ENCODE results near the gene TXNRD2.

TXNRD2 gene

GRCh38 chr22:19965771-19966709 lies 24.4 kb upstream of the TXNRD2 start:
- DNase-seq, result no peak

DNA sequence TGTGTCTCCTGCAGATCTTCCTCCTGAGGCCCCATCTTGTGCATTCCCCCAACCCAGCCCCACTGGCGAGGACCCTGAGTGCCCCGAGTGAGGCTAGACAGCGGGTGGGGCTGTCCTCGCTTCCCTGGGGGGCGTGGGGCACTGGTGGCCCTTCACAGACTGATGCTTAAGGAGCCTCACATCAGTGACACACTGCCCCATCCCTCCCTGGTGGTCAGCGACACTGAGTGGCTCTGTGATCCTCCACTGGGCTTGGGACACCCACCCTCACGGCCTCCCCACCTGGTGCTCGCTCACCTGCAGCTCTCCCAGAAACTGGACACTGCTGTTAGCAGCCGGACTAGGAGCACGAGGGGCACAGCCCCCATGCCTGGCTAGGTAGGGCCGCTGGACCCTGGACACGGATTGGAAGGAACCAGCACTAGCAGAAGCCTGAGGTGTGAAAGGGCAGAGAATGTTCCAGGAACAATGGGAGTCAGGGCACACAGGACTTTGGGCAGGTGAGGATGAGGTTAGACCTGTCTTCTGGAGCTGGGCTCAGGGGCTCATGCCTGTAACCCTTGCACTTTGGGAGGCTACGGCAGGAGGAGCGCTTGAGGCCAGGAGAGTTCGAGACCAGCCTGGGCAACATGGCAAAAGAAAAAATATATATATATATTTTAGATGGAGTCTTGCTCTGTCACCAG lies 23.2 kb upstream of the TXNRD2 start:
- DNase-seq, result no peak

- no peak for DNase-seq
These were observed 22.4 kb upstream of the TXNRD2 start for GRCh38 chr22:19963863-19964642.

- DNase-seq, result no peak
These were observed 21.5 kb upstream of the TXNRD2 start for GRCh38 chr22:19962909-19963806.

- DNase-seq, result peak; percentile 45
These were observed 20.8 kb upstream of the TXNRD2 start for GRCh38 chr22:19962246-19962908.

- no peak for DNase-seq
These were observed 20.2 kb upstream of the TXNRD2 start for GRCh38 chr22:19961868-19962245.

DNA sequence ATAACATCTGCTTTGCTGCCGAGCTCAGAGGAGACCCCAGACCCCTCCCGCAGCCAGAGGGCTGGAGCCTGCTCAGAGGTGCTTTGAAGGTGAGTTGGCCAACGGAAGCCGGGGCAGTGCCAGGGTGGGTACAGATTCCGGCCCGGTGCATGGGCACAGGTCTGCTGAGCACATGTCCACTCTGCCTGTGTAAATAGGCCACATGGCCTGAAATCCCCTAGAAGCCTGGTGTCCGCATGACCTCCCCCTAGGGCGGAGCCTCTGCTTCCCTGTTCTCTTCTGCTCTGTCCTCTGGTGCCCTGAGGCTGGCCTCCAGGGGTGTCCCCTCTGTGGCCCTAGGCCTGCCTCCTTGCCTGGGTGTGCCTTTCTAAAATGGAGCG lies 19.6 kb upstream of the TXNRD2 start:
- DNase-seq, result no peak

DNA sequence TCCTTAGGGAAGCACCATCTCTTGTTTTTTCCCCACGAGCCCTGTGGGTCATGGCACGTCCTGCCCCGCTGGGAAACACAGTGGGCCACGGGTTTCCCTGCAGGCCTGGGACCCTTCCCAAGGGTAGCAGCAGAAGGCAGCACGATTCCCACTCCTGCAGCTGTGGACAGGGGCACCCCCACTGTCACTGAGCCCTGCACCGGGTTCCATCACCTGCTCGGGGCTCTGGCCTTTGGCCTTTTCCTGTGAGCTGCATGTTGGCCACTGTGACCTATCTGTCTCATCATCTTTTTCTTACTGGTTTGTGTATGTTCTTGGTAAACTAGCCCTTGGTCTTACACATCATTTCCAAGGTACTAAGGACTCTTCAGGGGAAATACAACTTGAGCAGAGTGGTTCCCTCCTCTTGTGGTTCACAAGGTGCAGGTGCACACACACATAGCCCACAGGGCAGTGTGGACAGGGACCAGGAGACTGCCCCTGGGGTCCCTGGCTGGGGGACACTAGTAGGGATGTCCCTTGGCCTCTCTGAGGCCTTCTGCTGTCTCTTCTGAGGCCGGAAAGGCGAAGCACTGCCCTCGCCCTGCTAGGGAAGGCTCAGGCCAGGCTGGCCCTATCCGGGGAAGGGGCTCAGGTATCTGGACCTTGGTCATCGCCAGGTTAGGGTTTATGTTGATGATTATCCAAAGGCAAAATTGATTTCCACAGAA lies 19.0 kb upstream of the TXNRD2 start:
- DNase-seq, result no peak

- no peak for DNase-seq
These were observed 18.2 kb upstream of the TXNRD2 start for GRCh38 chr22:19959587-19960490.

DNA sequence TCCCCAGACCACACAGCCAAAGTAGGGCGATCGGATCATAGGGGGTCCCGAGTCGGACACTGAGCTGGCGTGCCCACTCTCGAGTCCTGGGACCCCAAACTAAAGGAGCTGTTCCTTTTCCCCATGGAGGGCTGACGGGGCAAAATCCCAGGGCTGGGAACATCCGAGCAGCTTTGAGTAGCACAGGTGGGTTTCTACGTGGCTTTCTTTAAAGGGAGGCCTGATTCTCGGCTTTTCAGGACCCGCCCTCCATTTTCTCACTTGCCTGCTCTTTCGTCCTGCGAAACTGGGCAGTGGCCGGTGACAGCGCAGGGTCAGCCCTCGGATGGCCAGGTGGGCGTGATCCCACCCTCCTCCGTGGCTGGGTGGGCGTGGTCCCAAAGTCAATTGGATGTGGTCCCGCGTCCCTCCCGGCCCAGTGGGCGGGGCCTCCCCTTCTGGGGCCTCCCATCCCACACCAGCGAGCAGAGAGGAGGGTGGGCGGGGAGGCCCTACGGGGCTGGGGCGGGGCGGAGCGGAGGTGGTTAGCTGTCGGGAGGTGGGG lies 17.5 kb upstream of the TXNRD2 start:
- no peak for DNase-seq

DNA sequence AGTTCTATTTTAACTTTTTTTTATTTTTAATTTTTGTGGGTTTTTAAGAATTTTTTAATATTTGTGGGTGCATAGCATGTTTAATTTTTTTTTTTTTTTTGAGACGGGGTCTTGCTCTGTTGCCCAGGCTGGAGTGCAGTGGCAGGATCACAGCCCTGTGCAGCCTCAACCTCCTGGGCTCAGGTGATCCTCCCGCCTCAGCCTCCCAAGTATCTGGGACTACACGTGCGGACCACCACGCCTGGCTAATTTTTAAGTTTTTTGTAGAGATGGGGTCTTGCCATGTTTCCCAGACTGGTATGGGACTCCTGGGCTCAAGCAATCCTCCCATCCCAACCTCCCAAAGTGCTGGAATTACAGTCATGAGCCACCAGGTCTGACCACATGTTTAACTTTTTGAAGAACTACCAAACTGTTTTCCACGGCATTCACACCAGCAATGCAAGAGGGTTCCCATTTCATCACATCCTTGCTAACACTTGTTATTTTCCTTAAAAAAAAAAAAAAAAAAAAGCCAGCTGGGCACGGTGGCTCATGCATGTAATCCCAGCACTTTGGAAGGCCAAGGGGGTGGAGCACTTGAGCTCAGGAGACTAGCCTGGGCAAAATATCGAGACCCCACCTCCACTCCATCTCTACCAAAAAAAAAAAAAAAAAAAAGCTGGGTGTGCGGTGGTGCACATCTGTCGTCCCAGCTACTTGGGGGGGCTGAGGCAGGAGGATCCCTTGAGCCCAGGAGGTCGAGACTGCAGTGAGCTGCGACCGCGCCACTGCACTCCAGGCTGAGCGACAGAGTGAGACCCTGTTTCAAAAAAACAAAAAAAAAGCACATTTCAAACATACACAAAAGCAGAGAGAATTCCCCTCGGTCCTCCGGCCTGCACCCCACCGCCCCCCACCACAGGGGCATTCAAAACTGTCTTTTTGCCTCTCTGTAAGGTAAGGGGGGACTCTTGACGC lies 16.7 kb upstream of the TXNRD2 start:
- no peak for DNase-seq

DNA sequence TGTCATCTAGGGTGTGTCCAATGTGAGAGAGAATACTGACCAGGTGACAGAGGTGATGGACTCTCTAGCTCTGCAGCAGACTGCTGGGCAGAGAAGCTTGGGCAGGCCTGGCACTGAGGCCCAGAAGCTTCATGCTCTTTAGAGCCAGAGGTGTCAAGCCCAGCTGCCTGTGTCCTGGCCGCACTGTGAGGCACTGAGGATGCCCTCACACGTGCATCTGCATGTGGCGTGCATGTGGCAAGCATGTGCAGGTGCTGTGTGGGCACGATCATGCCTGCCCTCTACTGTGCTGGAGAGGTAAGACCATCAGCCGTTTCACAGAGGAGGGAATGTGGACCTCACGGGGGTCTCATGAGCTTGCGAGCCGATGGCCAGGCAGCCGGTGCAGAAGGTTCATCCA lies 15.8 kb upstream of the TXNRD2 start:
- no peak for DNase-seq

DNA sequence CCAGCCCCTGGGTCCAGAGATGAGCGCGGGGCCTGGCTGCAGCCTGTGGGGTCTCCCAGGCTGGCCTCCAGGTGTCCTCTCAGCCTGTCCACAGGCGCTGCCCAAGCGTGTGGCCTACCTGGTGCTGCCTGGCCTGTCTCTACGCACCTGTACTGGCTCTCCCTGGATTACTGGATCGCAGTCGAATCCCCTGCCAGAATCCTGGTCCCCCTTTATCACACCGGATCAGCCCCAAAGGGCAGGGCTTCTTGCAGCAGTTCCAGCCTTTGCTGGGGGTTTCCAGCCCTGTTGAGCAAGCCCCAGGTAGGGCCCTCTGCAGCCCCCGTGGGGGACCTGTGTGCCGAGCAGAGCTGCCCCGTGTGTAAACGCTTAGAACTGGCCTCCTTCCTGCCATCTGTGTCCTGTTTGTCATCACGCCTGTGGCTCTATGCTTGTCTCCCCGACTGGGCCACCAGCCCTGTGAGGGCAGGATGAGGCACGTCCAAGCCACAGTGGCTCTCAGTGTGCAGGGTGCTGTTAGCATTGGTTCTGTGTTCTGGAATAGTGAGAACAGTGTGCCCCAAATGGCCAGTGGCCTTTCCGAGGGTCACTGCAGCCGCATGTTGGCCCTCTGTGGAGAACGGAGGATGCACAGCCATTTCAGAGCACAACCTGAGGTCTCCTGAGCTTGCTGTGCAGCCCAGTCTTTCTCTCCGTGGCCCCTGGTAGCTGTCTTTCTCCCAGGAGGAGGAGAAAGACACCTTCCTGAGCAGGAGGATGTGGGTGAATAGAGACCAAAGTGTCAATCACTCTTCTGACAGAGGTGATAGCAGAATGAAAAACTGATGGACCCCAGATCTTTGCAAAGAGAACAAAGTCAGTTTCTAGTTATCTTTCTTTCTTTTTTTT lies 13.9 kb upstream of the TXNRD2 start:
- DNase-seq, result no peak

DNA sequence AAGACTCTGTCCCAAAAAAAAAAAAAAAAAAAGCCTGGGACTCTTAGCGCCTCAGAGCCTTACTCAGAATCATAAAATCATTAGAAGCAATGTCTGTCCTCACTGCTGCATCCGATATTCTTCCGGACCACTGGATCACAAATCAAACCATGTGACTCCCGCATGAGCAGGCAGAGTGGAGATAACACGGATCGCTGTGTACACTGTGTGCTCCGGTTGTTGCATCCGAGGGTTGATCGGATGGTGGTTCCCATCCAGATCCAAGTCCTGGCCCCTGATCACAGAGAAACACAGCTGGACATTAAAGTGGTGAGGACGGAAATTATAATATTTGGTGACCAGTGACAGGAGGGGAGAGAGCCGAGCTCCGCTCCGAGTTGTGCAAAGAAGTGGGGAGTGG lies 9.7 kb upstream of the TXNRD2 start:
- no peak for DNase-seq

GRCh38 chr22:19948057-19948760 lies 6.6 kb upstream of the TXNRD2 start:
- no peak for DNase-seq

GRCh38 chr22:19943082-19944026 lies 1.7 kb upstream of the TXNRD2 start:
- no peak for DNase-seq
